ENCODE data around the gene GRHL1. TPM values are rescaled to one million over a fixed set of nuclear protein-coding genes. Genes with fewer than 3 reads are reported as not detected.

Gene GRHL1
- total and polyA plus RNA-seq, 2 donors (not counting 3 experiments of a cell fraction or from before 2014, with no cell fraction given) = 0.37 to 1.1 TPM

- TF ChIP-seq JUN (IDR thresholded peaks at IDR 0.05; ENCODE audit: borderline replicate concordance, insufficient read depth, insufficient read length, low read depth) (no peak), MAX (IDR thresholded peaks at IDR 0.05; ENCODE audit: insufficient read depth, insufficient read length) (no peak), POLR2AphosphoS5 (IDR thresholded peaks at IDR 0.05; ENCODE audit: insufficient read depth, low read depth, low read length) (no peak), GATA2 (IDR thresholded peaks at IDR 0.05; ENCODE audit: insufficient read depth, insufficient read length, low read depth, low read length) (no peak), CTCF (IDR thresholded peaks at IDR 0.05; ENCODE audit: extremely low read depth in 1 of 2, insufficient read depth in 1 of 2, low read depth in 1 of 2, low read length in 2 of 2) (no peak), FOS (IDR thresholded peaks at IDR 0.05; ENCODE audit: borderline replicate concordance, insufficient read depth, low read length) (no peak), MYC (IDR thresholded peaks at IDR 0.05; ENCODE audit: low read depth, low read length) (no peak), POLR2A (IDR thresholded peaks at IDR 0.05; ENCODE audit: low read depth, low read length) (no peak), EZH2 (IDR thresholded peaks at IDR 0.05; ENCODE audit: borderline replicate concordance, low read depth, low read length, severe bottlenecking) (no peak)
- BruUV-seq (replicated peaks) = no TSS peak
- CTCF ChIA-PET = interaction anchor here (1.1 to 2.8 kb wide), 3 partner anchors 8 to 23 kb away, joined by 3 to 13 read pairs (median 3); no protein-coding TSS in a partner anchor
- H3K27ac ChIP-seq (ENCODE audit: insufficient read depth, low read depth, low read length) = no peak overlapping the region
- intact Hi-C loops (cut with micrococcal nuclease) = no loop called here
- H3K4me3 ChIP-seq (replicated peaks in 1 of 3; ENCODE audit: insufficient read depth in 1 of 3, low read depth in 1 of 3, low read length in 3 of 3) = no peak overlapping the region
- no peak overlapping the region for H3K4me2 ChIP-seq (ENCODE audit: insufficient read depth, low read length)
- no peaks in the 10 kb centered on the region for H3K27me3 ChIP-seq (ENCODE audit: control insufficient read depth in 2 of 2, insufficient read depth in 2 of 2, low read length in 2 of 2)
- H3K79me2 ChIP-seq (ENCODE audit: control insufficient read depth, insufficient read depth, low read length) = no peaks in the 10 kb centered on the region
- no peaks in the 10 kb centered on the region for H4K20me1 ChIP-seq (replicated peaks; ENCODE audit: control insufficient read depth, extremely low read depth, insufficient read depth, low read length)
- no peaks in the 10 kb centered on the region for H3K36me3 ChIP-seq (ENCODE audit: control insufficient read depth in 2 of 2, extremely low read depth in 1 of 2, insufficient read depth in 2 of 2, low read length in 2 of 2)
- FAIRE-seq (no peak), DNase-seq (ENCODE audit: low read depth, low spot score) (no peak)
- no peaks in the 10 kb centered on the region for H3K9me1 ChIP-seq (replicated peaks; ENCODE audit: control insufficient read depth, extremely low read depth, insufficient read depth, low read length)
- no peak overlapping the region for H2AFZ ChIP-seq (ENCODE audit: low read depth, low read length)
- no peaks in the 10 kb centered on the region for H3K4me1 ChIP-seq (ENCODE audit: control insufficient read depth, extremely low read depth, insufficient read depth, low read length)
- no peaks in the 10 kb centered on the region for H3K9me3 ChIP-seq (replicated peaks; ENCODE audit: control insufficient read depth, insufficient read depth, low read length)
- H3K9ac ChIP-seq (replicated peaks; ENCODE audit: extremely low read depth, insufficient read depth, low read length) = no peak overlapping the region
- POLR2A ChIA-PET = no interaction called here
- dilution Hi-C loops (cut with MboI; ENCODE audit: extremely low pct_ligation_motif_present, low sequenced_read_pairs) = loop anchor here (25.0 kb wide), 1 partner anchor 149 kb away; no protein-coding TSS in a partner anchor
Observed at GRCh38 chr2:9961013-9961412, 9.5 kb downstream of the GRHL1 start.

Measured in endothelial cell of umbilical vein (primary cell).